SJSA1 (cell line): ENCODE measurements around the gene SPATA2L. TPM values are rescaled to one million over a fixed set of nuclear protein-coding genes. Genes with fewer than 3 reads are reported as not detected.

Experiments used
- DNase-seq, 2 experiments: peaks; one replicate each; pipeline ENCODE4 v3.0.0-alpha.2; 2015 to 2020; ENCODE audit warnings: low spot score in 2 of 2, low read depth in 1 of 2
- H3K27ac ChIP-seq: fragments of 250-450 bp; sonication (Bioruptor Pico); 2 replicates; pipeline ENCODE4 v1.5.1; 2020; ENCODE audit warnings: mild to moderate bottlenecking, moderate library complexity
- H3K27me3 ChIP-seq: fragments of 250-450 bp; sonication (Bioruptor Pico); replicated peaks from 2 replicates; pipeline ENCODE4 v1.5.1; 2020; ENCODE audit warnings: mild to moderate bottlenecking, moderate library complexity
- H3K36me3 ChIP-seq: fragments of 250-450 bp; sonication (Bioruptor Pico); 2 replicates; pipeline ENCODE4 v1.5.1; 2020; ENCODE audit warnings: mild to moderate bottlenecking
- H3K4me1 ChIP-seq: fragments of 250-450 bp; sonication (Bioruptor Pico); replicated peaks from 2 replicates; pipeline ENCODE4 v1.6.1; 2021; ENCODE audit warnings: mild to moderate bottlenecking
- H3K4me3 ChIP-seq: fragments of 250-450 bp; sonication (Bioruptor Pico); 2 replicates; pipeline ENCODE4 v1.5.1; 2020; ENCODE audit warnings: mild to moderate bottlenecking
- H3K9me3 ChIP-seq: fragments of 250-450 bp; sonication (Bioruptor Pico); replicated peaks from 2 replicates; pipeline ENCODE4 v1.5.1; 2020; ENCODE audit warnings: mild to moderate bottlenecking
- total RNA-seq: library from RNA; depleted of rRNA; stranded (reverse); fragments of >200 nt; shearing (Covaris generic); gene quantifications from 2 replicates; pipeline ENCODE4 v1.2.3, GENCODE V29; 2014; rRNA removed

SPATA2L gene
- total RNA-seq, 1 experiment from 2014 or later = 12.1 TPM

DNA sequence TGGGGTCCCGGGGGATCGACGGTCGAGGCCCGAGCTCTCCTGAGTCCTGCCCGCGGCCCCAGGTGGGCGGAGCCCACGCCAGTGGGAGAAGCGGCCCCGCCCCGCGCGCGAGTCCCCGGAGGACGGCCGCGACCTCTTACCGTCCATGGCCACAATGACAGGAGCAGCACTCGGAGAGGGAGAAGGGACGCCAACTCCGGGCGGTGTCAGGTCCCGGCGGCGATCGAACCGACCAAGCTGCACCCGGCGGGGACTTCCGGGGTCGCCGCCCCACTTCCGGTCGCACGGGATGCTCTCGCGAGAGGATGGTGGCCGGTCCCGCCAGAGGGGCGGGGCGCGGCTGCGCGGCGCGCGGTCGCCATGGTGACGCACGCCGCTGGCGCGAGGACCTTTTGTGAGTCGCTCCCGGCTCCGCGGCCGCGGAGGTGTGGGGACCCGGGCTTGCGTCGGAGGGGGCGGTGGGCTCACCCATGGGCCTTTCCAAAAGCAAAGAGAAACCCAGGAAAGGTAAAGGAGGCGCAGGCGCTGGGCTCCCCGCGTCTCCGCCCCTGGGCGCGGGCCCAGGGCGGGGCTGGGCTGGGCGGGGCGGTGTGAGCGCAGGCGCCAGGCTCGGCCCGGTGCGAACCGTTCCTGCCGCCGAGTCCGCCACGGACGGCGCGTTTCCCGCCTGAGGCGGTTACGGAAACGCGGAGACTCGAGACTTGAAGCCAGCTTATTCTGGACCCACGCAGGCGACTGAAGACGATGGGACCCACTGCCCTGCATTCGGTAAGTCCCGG, 43.9 kb downstream of the SPATA2L start, which contains the start of the genes CHMP1A and SPATA33:
TSS of gene CHMP1A (minus strand) at position 267 of the 779 bp plus-strand sequence. CDS start at position 147, 120 bp downstream.
TSS of gene SPATA33 (plus strand) at position 395 of the 779 bp plus-strand sequence. CDS start at position 471, 76 bp downstream.
- Histone ChIP-seq H3K4me3 (peak within 1 kb of the TSS; percentile 91), H3K4me1 (peaks cover 13% of the 10 kb centered on the region), H3K36me3 (peaks cover 64% of the 10 kb centered on the region), H3K27ac (peak within 1 kb of the TSS; percentile 63), H3K27me3 (no peaks in the 10 kb centered on the region), H3K9me3 (no peaks in the 10 kb centered on the region)
- peak; percentile 92 to 96 for DNase-seq

DNA sequence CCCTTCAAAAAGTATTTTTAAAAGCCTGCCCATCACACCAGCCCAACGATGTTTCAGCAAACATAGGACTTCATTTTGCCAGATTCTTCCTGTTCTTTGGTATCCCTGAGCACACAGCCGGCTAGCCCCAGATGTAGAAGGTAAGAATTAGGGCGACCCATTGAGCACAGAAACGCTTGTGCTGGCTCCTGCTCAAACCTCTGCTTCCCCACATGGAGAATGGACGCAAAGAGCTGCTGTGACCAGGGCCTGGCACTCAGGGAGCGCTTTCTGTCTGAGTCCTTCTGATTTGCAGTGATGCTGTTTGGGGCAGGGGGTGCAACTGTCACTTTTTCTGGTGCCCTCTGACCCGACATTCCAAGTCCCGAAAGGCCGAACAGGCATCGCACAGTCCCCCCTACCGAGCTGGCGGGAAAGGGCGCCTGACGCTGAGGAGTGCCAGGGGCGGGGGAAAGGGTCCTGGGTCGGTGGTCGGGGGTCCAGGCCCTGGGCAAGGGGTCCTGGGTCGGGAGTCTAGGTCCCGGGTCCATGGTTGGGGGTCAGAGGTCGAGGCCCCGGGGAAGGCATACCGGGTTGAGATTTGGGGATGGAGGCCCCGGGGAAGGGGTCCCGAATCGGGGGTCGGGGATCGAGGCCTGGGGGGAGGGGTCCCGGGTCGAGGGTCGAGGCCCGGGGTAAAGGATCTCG, 44.9 kb downstream of the SPATA2L start:
- H3K27me3 ChIP-seq = no peaks in the 10 kb centered on the region
- H3K36me3 ChIP-seq = peaks cover 61% of the 10 kb centered on the region
- H3K9me3 ChIP-seq = no peaks in the 10 kb centered on the region
- no peak overlapping the region for H3K27ac ChIP-seq
- H3K4me3 ChIP-seq = peak overlapping the region; percentile 91
- peaks cover 13% of the 10 kb centered on the region for H3K4me1 ChIP-seq
- DNase-seq = no peak

DNA sequence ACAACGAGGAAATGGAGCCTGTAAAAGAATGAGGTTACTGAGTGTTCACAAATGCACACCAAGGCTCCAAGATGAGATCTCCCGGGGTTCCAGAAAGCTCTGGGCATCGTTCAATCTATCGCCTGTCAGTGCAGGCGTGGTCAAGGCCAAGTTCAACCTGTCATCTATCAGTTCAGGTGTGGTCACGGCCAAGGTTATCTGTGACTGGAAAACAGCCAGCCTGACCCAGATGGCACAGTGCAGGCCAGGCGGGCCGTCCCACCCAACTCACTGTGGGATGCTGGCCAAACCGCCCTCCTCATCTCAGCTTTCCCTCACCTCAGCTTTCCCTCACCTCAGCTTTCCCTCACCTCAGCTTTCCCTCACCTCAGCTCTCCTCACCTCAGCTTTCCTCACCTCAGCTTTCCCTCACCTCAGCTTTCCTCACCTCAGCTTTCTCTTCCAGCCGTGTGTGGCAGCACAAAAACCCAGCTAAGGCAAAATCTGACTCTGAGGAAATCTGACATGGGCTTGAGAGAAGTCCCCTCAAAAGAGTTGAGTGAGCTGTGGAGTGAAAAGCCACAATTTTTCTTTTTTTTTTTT, 46.4 kb downstream of the SPATA2L start:
- H3K9me3 ChIP-seq = no peaks in the 10 kb centered on the region
- no peaks in the 10 kb centered on the region for H3K27me3 ChIP-seq
- peaks cover 13% of the 10 kb centered on the region for H3K4me1 ChIP-seq
- no peak overlapping the region for H3K27ac ChIP-seq
- peaks cover 61% of the 10 kb centered on the region for H3K36me3 ChIP-seq
- no peak for DNase-seq
- H3K4me3 ChIP-seq = no peak overlapping the region

DNA sequence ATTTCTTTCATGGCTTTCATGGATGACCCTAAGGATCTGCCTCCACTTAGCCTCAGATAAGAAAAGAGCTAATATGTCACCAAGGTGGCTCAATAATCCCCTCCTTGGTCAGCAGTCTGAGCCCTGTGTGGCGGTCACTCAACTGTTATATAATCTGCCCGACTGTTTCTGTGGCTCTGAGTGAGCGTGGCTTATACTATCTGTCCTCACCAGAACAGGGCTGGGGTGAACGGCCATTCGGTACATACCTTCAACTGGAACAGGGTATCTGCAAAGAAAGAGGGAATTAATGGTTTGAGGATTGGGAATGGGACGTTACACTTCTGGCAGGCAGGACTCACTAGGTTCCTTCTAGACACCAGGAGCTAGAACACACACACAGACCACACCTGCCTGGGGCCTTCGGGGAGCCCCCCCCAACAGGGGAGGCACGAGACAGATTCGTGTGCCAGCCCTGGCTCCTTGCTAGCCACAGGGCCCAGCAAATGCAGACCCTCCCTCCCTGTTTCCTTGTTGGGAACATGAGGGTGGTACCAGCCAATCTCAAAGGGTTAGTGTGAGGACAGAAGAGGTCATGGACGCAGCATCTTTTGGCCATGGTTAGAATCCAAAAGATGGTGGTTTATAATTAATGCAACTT, 47.7 kb downstream of the SPATA2L start:
- Histone ChIP-seq H3K4me3 (no peak overlapping the region), H3K4me1 (peaks cover 11% of the 10 kb centered on the region), H3K27me3 (no peaks in the 10 kb centered on the region), H3K9me3 (no peaks in the 10 kb centered on the region), H3K27ac (no peak overlapping the region), H3K36me3 (peaks cover 52% of the 10 kb centered on the region)
- no peak for DNase-seq

DNA sequence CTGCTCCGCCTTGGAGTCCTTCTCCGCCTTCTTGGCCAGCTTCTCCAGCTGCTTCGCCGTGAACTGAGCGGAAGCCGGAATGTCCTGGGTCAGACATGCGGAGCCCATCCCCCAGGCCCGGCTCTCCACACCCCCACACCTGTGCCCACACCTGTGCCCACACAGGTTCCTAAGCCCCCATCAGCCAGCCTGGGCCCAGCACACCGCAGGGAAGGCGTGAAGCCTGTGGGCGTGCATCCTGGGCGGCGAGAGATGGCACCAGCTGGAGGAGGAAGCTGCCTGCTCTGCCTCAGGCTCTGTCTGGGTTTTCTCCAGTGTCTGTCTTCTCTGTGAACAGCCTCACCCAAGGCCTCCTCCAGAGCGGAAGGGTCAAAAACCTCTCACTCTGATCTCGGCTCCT, 49.9 kb downstream of the SPATA2L start:
- H3K4me3 ChIP-seq = no peak overlapping the region
- peaks cover 47% of the 10 kb centered on the region for H3K36me3 ChIP-seq

DNA sequence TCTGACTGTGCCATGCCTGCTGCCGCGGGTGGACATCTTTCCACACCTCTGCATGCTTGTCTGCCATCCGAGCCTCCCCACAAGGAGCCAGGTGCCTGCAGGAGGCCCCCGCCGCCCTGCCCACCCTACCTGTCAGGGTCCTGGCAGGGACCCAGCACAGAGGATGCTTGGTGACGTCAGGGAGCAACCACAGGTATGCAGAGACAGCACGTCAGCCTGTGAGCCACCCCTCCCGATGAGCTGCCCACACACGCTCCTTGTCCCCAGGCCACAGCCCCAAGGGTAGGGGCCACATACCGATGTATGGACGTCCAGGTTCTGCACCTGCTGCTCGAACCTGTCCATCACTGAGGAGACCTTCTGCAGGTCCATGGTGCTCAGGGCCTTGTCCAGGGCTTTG, 54.6 kb downstream of the SPATA2L start:
- Histone ChIP-seq H3K4me1 (no peaks in the 10 kb centered on the region), H3K27me3 (no peaks in the 10 kb centered on the region), H3K36me3 (peaks cover 53% of the 10 kb centered on the region), H3K27ac (no peak overlapping the region), H3K4me3 (no peak overlapping the region), H3K9me3 (no peaks in the 10 kb centered on the region)
- DNase-seq = no peak

More for the DNA sequence above, 49.9 kb downstream of the SPATA2L start:
- no peaks in the 10 kb centered on the region for H3K9me3 ChIP-seq
- DNase-seq = no peak
- no peak overlapping the region for H3K27ac ChIP-seq
- H3K27me3 ChIP-seq = no peaks in the 10 kb centered on the region
- H3K4me1 ChIP-seq = peaks cover 6% of the 10 kb centered on the region

Other genes starting within 250 kb of the SPATA2L start
- 48.0 and 55.6 TPM in 2 replicates for gene ANKRD11, start 211.1 kb downstream of the SPATA2L start, total RNA-seq
- 131 and 144 TPM in 2 replicates for gene SPG7, start 193.3 kb downstream of the SPATA2L start, total RNA-seq
- gene RPL13, start 141.0 kb downstream of the SPATA2L start, total RNA-seq = 2,780 and 5,802 TPM in 2 replicates
- 0.84 TPM in 1 of 2 replicates, not detected in the other for gene CPNE7, start 125.9 kb downstream of the SPATA2L start, total RNA-seq
- 6.2 and 10.7 TPM in 2 replicates for gene DPEP1, start 88.1 kb downstream of the SPATA2L start, total RNA-seq
- gene CHMP1A, start 44.0 kb downstream of the SPATA2L start, total RNA-seq = 91.1 and 118 TPM in 2 replicates
- 5.5 and 8.3 TPM in 2 replicates for gene SPATA33, start 43.9 kb downstream of the SPATA2L start, total RNA-seq
- gene CDK10, start 15.0 kb downstream of the SPATA2L start, total RNA-seq = 26.8 and 29.5 TPM in 2 replicates
- 4.5 and 8.1 TPM in 2 replicates for gene VPS9D1, start 19.2 kb upstream of the SPATA2L start, total RNA-seq
- 7.8 and 16.4 TPM in 2 replicates for gene ZNF276, start 19.8 kb upstream of the SPATA2L start, total RNA-seq
- 16.0 and 27.8 TPM in 2 replicates for gene FANCA, start 114.9 kb upstream of the SPATA2L start, total RNA-seq
- 2.3 and 2.7 TPM in 2 replicates for gene SPIRE2, start 126.8 kb upstream of the SPATA2L start, total RNA-seq
- 122 and 128 TPM in 2 replicates for gene TCF25, start 171.9 kb upstream of the SPATA2L start, total RNA-seq
- 5.4 and 9.2 TPM in 2 replicates for gene MC1R, start 217.2 kb upstream of the SPATA2L start, total RNA-seq
- gene TUBB3, start 221.6 kb upstream of the SPATA2L start, total RNA-seq = 58.2 and 104 TPM in 2 replicates
- 122 and 135 TPM in 2 replicates for gene DEF8, start 247.1 kb upstream of the SPATA2L start, total RNA-seq